Endothelial cell of hepatic sinusoid (primary cell): ENCODE measurements around the gene RPS6KA2.

Experiments used
- in situ Hi-C: cut with HindIII; loops from 2 replicates; pipeline ENCODE4 v1.10.0; 2017; ENCODE audit warnings: low sequenced_read_pairs

RPS6KA2 gene

GRCh38 chr6:166514196-166514595 lies 112.9 kb downstream of the RPS6KA2 start:
- in situ Hi-C loops: loop anchor here (5.0 kb wide), 2 partner anchors 48 to 72 kb away; no protein-coding TSS in a partner anchor

- in situ Hi-C loops: loop anchor here (5.0 kb wide), 2 partner anchors 50 to 70 kb away; no protein-coding TSS in a partner anchor
Observed at GRCh38 chr6:166512567-166512966, 114.5 kb downstream of the RPS6KA2 start.

GRCh38 chr6:166511316-166511715 lies 115.7 kb downstream of the RPS6KA2 start:
- in situ Hi-C loops: loop anchor here (5.0 kb wide), 2 partner anchors 51 to 69 kb away; no protein-coding TSS in a partner anchor

- in situ Hi-C loops: no loop called here
Observed at GRCh38 chr6:166509193-166509592, 117.9 kb downstream of the RPS6KA2 start.

- in situ Hi-C loops: no loop called here
Observed at GRCh38 chr6:166508726-166509125, 118.3 kb downstream of the RPS6KA2 start.

GRCh38 chr6:166507809-166508564 lies 119.1 kb downstream of the RPS6KA2 start:
- in situ Hi-C loops: no loop called here

- in situ Hi-C loops: no loop called here
Observed at GRCh38 chr6:166507380-166507779, 119.7 kb downstream of the RPS6KA2 start.

- in situ Hi-C loops: no loop called here
Observed at GRCh38 chr6:166505133-166505905, 121.7 kb downstream of the RPS6KA2 start.

GRCh38 chr6:166504100-166504499 lies 123.0 kb downstream of the RPS6KA2 start:
- in situ Hi-C loops: no loop called here

GRCh38 chr6:166503167-166503744 lies 123.8 kb downstream of the RPS6KA2 start:
- in situ Hi-C loops: no loop called here

- in situ Hi-C loops: no loop called here
Observed at GRCh38 chr6:166502453-166502852, 124.6 kb downstream of the RPS6KA2 start.

- in situ Hi-C loops: no loop called here
Observed at GRCh38 chr6:166501246-166501645, 125.8 kb downstream of the RPS6KA2 start.

GRCh38 chr6:166500246-166500645 lies 126.8 kb downstream of the RPS6KA2 start:
- in situ Hi-C loops: no loop called here

- in situ Hi-C loops: no loop called here
Observed at GRCh38 chr6:166499350-166500163, 127.5 kb downstream of the RPS6KA2 start.

GRCh38 chr6:166498661-166499349 lies 128.2 kb downstream of the RPS6KA2 start:
- in situ Hi-C loops: no loop called here

GRCh38 chr6:166498228-166498627 lies 128.8 kb downstream of the RPS6KA2 start:
- in situ Hi-C loops: no loop called here

- in situ Hi-C loops: no loop called here
Observed at GRCh38 chr6:166497087-166497899, 129.8 kb downstream of the RPS6KA2 start.

GRCh38 chr6:166496460-166496859 lies 130.6 kb downstream of the RPS6KA2 start:
- in situ Hi-C loops: no loop called here
